Ovary (tissue), 9 donors: ENCODE data around the gene KBTBD2. TPM values are rescaled to one million over a fixed set of nuclear protein-coding genes. Genes with fewer than 3 reads are reported as not detected.

Source experiments
- DNase-seq, 5 donors: peaks; one replicate each; pipeline ENCODE4 v3.0.0-alpha.2; 2019 to 2020
- H3K27ac ChIP-seq, 2 donors: fragments of 200-600 bp; one replicate each; pipeline versions ENCODE4 v1.5.1 to v1.8.0; 2019 to 2022
- H3K27me3 ChIP-seq: fragments of 200-600 bp; one replicate; pipeline ENCODE4 v1.8.0; 2022
- H3K36me3 ChIP-seq: fragments of 200-600 bp; sonication (generic); one replicate; pipeline ENCODE4 v1.5.1; 2019
- H3K4me1 ChIP-seq: one replicate; pipeline ENCODE4 v1.8.1; 2013; ENCODE audit warnings: mild to moderate bottlenecking, moderate library complexity; ENCODE audit not compliant: insufficient read depth
- H3K4me3 ChIP-seq: fragments of 200-600 bp; sonication (generic); one replicate; pipeline ENCODE4 v1.5.1; 2017
- H3K9me3 ChIP-seq, 2 donors: fragments of 200-600 bp in 1 of 2; sonication (generic) in 1 of 2; one replicate each; pipeline versions ENCODE4 v1.5.1 to v1.8.1; 2013 to 2019; ENCODE audit warnings: mild to moderate bottlenecking in 1 of 2, moderate library complexity in 1 of 2
- EP300 ChIP-seq: sonication (generic); formaldehyde crosslinking; IDR thresholded peaks from one replicate; pipeline ENCODE4 v1.6.1; 2017; ENCODE audit warnings: antibody characterized with exemption
- POLR2A ChIP-seq: fragments of 450-650 bp; IDR thresholded peaks from one replicate; pipeline ENCODE4 v1.6.1; 2017; ENCODE audit warnings: antibody characterized with exemption, mild to moderate bottlenecking, moderate library complexity
- WGBS, 3 donors: extraction: QIAGEN DNeasy Blood & Tissue Kit in 1 of 3; methylation state at CpG; one replicate each; pipeline versions ENCODE4 v1.1.5 to v1.1.7; 2013 to 2017; 5-methylcytosine and 5-hydroxymethylcytosine counted together
- intact Hi-C, 4 donors: fragments of 100-400 bp; cut with DNase I; formaldehyde crosslinking; loops; one replicate each; pipeline versions ENCODE4 v1.11.0 to v1.15.1; 2022 to 2023
- polyA plus RNA-seq, 2 donors: library from polyadenylated mRNA; stranded (reverse); fragments of 200-250 nt in 1 of 2; fragments of 350-450 nt in 1 of 2; fragmentation: Illumina TruSeq in 1 of 2; extraction: RNeasy Lipid Tissue Mini Kit (QIAGEN cat#74804) in 1 of 2; gene quantifications; one replicate each; pipeline ENCODE4 v1.2.3, GENCODE V29; 2013 to 2014
- total RNA-seq, 7 donors: library from RNA; depleted of rRNA in 2 of 7; stranded (reverse); fragments of >200 nt in 2 of 7; fragmentation: NEBNext Ultra II Directional in 3 of 7; extraction: Animal tissue kit (Norgen Biotek cat#: 25700) in 3 of 7; gene quantifications; one replicate each; pipeline versions ENCODE4 v1.1.0 to v1.2.4, GENCODE V29; 2016 to 2023
- TF ChIP-seq, protein P1 (sequence below), 3 donors: fragments of 450-650 bp in 2 of 3; fragments of 200-600 bp in 1 of 3; IDR thresholded peaks; one replicate each; pipeline versions ENCODE4 v1.5.1 to v1.8.0; 2016 to 2022; ENCODE audit warnings: antibody characterized with exemption in 3 of 3, mild to moderate bottlenecking in 1 of 3
- donor health status: DM: no; HTN: no; CAD: no; lungs with moderate emphysema.
- donor health status: DM: no; HTN: no; CAD: no.
- donor health status: Bipolar disorder and iron deficiency.
- donor health status: DM: yes; HTN: yes; CAD: no.
- donor health status: DM: no; HTN: no; CAD: no.
- donor health status: DM: yes; HTN: yes; CAD: no.

KBTBD2 gene
- total and polyA plus RNA-seq, 9 donors, result 18.5 to 30.8 (median 23.6) TPM

- peaks cover 15% of the 10 kb centered on the region for H3K4me1 ChIP-seq
- no peaks in the 10 kb centered on the region for H3K36me3 ChIP-seq
- intact Hi-C loops, result no loop called here
- no peak overlapping the region for H3K27ac ChIP-seq
- no peak for TF ChIP-seq EP300
- TF ChIP-seq POLR2A, result no peak
- TF ChIP-seq, protein P1, sequence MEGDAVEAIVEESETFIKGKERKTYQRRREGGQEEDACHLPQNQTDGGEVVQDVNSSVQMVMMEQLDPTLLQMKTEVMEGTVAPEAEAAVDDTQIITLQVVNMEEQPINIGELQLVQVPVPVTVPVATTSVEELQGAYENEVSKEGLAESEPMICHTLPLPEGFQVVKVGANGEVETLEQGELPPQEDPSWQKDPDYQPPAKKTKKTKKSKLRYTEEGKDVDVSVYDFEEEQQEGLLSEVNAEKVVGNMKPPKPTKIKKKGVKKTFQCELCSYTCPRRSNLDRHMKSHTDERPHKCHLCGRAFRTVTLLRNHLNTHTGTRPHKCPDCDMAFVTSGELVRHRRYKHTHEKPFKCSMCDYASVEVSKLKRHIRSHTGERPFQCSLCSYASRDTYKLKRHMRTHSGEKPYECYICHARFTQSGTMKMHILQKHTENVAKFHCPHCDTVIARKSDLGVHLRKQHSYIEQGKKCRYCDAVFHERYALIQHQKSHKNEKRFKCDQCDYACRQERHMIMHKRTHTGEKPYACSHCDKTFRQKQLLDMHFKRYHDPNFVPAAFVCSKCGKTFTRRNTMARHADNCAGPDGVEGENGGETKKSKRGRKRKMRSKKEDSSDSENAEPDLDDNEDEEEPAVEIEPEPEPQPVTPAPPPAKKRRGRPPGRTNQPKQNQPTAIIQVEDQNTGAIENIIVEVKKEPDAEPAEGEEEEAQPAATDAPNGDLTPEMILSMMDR (IDR thresholded peaks at IDR 0.05), result no peak
- no peaks in the 10 kb centered on the region for H3K27me3 ChIP-seq
- no peaks in the 10 kb centered on the region for H3K9me3 ChIP-seq
- DNase-seq, result no peak
- 43 to 68% (median 53%) methylated on average over 1 of the region's 1 CpG for WGBS, 3 donors
- H3K4me3 ChIP-seq, result no peak overlapping the region
Observed at GRCh38 chr7:32935558-32935957, 44.0 kb upstream of the KBTBD2 start.

- WGBS, 3 donors, result 75 to 80% (median 78%) methylated on average over 7 of the region's 7 CpGs
- Histone ChIP-seq H3K36me3 (no peaks in the 10 kb centered on the region), H3K4me1 (no peaks in the 10 kb centered on the region), H3K27ac (no peak overlapping the region), H3K27me3 (no peaks in the 10 kb centered on the region), H3K9me3 (no peaks in the 10 kb centered on the region), H3K4me3 (no peak overlapping the region)
- no peak for DNase-seq
- no peak for TF ChIP-seq EP300
- TF ChIP-seq, protein P1 (IDR thresholded peaks at IDR 0.05), result no peak
- no peak for TF ChIP-seq POLR2A
- intact Hi-C loops, result no loop called here
Observed at GRCh38 chr7:32930378-32930777, 38.8 kb upstream of the KBTBD2 start.

- Histone ChIP-seq H3K4me3 (no peak overlapping the region), H3K9me3 (no peaks in the 10 kb centered on the region), H3K27me3 (no peaks in the 10 kb centered on the region), H3K4me1 (no peaks in the 10 kb centered on the region), H3K27ac (no peak overlapping the region), H3K36me3 (no peaks in the 10 kb centered on the region)
- intact Hi-C loops, result no loop called here
- WGBS, 3 donors, result 67 to 88% (median 84%) methylated on average over 13 of the region's 13 CpGs
- TF ChIP-seq POLR2A (no peak), EP300 (no peak)
- TF ChIP-seq, protein P1 (IDR thresholded peaks at IDR 0.05), result no peak
- DNase-seq, result no peak
Observed at GRCh38 chr7:32929430-32930143, 38.0 kb upstream of the KBTBD2 start.

DNA sequence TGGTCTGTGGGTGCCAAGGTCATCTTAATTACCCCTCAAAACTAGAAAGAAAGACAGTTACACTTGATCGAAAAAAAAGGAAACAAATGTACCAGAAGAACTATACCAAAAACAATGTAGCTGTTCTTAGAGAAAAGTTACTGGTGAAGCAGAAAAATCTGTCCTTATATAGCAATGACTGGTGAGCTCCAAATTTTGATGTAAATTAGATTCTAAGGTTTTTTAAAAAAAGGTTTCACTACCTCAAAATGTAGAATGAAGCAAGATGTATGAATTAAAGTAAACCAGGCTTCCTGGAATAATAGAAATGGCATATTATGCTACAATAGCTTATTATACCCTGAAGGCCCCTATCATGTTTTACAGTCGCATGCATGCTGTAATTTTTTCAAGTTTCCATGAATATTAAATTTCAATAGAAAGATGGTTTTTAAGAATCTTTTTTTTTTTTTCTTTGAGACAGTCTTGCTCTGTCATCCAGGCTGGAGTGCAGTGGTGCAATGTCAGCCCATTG is 37.3 kb upstream of the KBTBD2 start:
- no peak overlapping the region for H3K4me3 ChIP-seq
- H3K9me3 ChIP-seq, result no peaks in the 10 kb centered on the region
- no peaks in the 10 kb centered on the region for H3K27me3 ChIP-seq
- no peak for DNase-seq
- H3K36me3 ChIP-seq, result no peaks in the 10 kb centered on the region
- TF ChIP-seq, protein P1 (IDR thresholded peaks at IDR 0.05), result no peak
- TF ChIP-seq EP300 (no peak), POLR2A (no peak)
- H3K27ac ChIP-seq, result no peak overlapping the region
- no peaks in the 10 kb centered on the region for H3K4me1 ChIP-seq
- intact Hi-C loops, result no loop called here
- WGBS, 3 donors, result 94 to 95% (median 94%) methylated on average over 2 of the region's 2 CpGs
